ENCODE results near the gene PCDHGC4.

The PCDHGC4 gene

GRCh38 chr5:141529002-141529401 lies 44.2 kb downstream of the PCDHGC4 start:
- TF ChIP-seq CTCF (IDR thresholded peaks at IDR 0.05), result no peak
- no peak overlapping the region for H3K27ac ChIP-seq
- peaks cover 99% of the 10 kb centered on the region for H3K36me3 ChIP-seq
- peaks cover 0 to 6% of the 10 kb centered on the region in 2 experiments for H3K4me1 ChIP-seq (ENCODE audit: control insufficient read depth in 1 of 2, insufficient read depth in 1 of 2, low read depth in 1 of 2, low read length in 1 of 2)
- H3K27me3 ChIP-seq, result no peaks in the 10 kb centered on the region
- H3K9me3 ChIP-seq, result no peaks in the 10 kb centered on the region
- H3K4me3 ChIP-seq (ENCODE audit: low read depth in 1 of 2, low read length in 1 of 2), result no peak overlapping the region

- Histone ChIP-seq H3K4me3 (ENCODE audit: low read depth in 1 of 2, low read length in 1 of 2) (no peak overlapping the region), H3K27ac (no peak overlapping the region), H3K9me3 (no peaks in the 10 kb centered on the region), H3K4me1 (ENCODE audit: control insufficient read depth in 1 of 2, insufficient read depth in 1 of 2, low read depth in 1 of 2, low read length in 1 of 2) (peaks cover 0 to under 1% of the 10 kb centered on the region in 2 experiments), H3K27me3 (no peaks in the 10 kb centered on the region), H3K36me3 (peaks cover 99% of the 10 kb centered on the region)
- no peak for TF ChIP-seq CTCF (IDR thresholded peaks at IDR 0.05)
Observed at GRCh38 chr5:141529873-141530272, 45.0 kb downstream of the PCDHGC4 start.

GRCh38 chr5:141532726-141533125 lies 47.9 kb downstream of the PCDHGC4 start:
- Histone ChIP-seq H3K36me3 (peaks cover 89% of the 10 kb centered on the region), H3K4me3 (ENCODE audit: low read depth in 1 of 2, low read length in 1 of 2) (no peak overlapping the region), H3K27me3 (no peaks in the 10 kb centered on the region), H3K4me1 (ENCODE audit: control insufficient read depth in 1 of 2, insufficient read depth in 1 of 2, low read depth in 1 of 2, low read length in 1 of 2) (no peaks in the 10 kb centered on the region), H3K27ac (no peak overlapping the region), H3K9me3 (no peaks in the 10 kb centered on the region)
- TF ChIP-seq CTCF (IDR thresholded peaks at IDR 0.05), result no peak

- Histone ChIP-seq H3K27me3 (no peaks in the 10 kb centered on the region), H3K4me3 (ENCODE audit: low read depth in 1 of 2, low read length in 1 of 2) (no peak overlapping the region), H3K4me1 (ENCODE audit: control insufficient read depth in 1 of 2, insufficient read depth in 1 of 2, low read depth in 1 of 2, low read length in 1 of 2) (no peaks in the 10 kb centered on the region), H3K9me3 (no peaks in the 10 kb centered on the region), H3K36me3 (peaks cover 84% of the 10 kb centered on the region), H3K27ac (no peak overlapping the region)
- no peak for TF ChIP-seq CTCF (IDR thresholded peaks at IDR 0.05)
Observed at GRCh38 chr5:141533897-141534296, 49.1 kb downstream of the PCDHGC4 start.

- TF ChIP-seq CTCF (IDR thresholded peaks at IDR 0.05), result no peak
- no peak overlapping the region for H3K4me3 ChIP-seq (ENCODE audit: low read depth in 1 of 2, low read length in 1 of 2)
- H3K36me3 ChIP-seq, result peaks cover 79% of the 10 kb centered on the region
- H3K27me3 ChIP-seq, result no peaks in the 10 kb centered on the region
- no peaks in the 10 kb centered on the region for H3K4me1 ChIP-seq (ENCODE audit: control insufficient read depth in 1 of 2, insufficient read depth in 1 of 2, low read depth in 1 of 2, low read length in 1 of 2)
- H3K9me3 ChIP-seq, result no peaks in the 10 kb centered on the region
- H3K27ac ChIP-seq, result no peak overlapping the region
Observed at GRCh38 chr5:141534492-141535213, 49.8 kb downstream of the PCDHGC4 start.
